ENCODE results near the gene RAMP1.
"Not testable (repeated sequence)": the region's sequence is repeated elsewhere in the genome, so short reads cannot be mapped to it uniquely, and the experiment has no call there.

Gene RAMP1

DNA sequence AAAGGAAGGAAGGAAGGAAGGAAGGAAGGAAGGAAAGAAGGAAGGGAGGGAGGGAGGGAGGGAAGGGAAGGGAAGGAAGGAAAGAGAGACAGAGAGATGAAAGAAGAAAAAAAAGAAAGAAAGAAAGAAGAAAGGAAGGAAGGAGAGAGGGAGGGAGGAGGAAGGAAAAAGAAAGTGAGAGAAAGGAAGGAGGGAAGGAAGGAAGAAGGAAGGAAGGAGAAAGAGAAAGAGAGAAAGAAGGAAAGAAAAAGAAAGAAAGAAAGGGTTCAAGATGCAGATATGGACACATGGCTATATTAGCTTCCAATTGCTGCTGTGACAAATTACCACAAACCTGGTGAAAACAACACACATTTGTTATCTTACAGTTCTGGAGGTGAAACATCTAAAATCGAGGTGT is 87.0 kb downstream of the RAMP1 start:
- no peak overlapping the region for H3K4me2 ChIP-seq (ENCODE audit: low read depth, low read length, poor library complexity, severe bottlenecking)
- peaks cover 25% of the 10 kb centered on the region; the same call in 1 of the 2 replicates for H3K9me3 ChIP-seq (ENCODE audit: insufficient read depth, low read depth, low read length)
- TF ChIP-seq, protein P1, sequence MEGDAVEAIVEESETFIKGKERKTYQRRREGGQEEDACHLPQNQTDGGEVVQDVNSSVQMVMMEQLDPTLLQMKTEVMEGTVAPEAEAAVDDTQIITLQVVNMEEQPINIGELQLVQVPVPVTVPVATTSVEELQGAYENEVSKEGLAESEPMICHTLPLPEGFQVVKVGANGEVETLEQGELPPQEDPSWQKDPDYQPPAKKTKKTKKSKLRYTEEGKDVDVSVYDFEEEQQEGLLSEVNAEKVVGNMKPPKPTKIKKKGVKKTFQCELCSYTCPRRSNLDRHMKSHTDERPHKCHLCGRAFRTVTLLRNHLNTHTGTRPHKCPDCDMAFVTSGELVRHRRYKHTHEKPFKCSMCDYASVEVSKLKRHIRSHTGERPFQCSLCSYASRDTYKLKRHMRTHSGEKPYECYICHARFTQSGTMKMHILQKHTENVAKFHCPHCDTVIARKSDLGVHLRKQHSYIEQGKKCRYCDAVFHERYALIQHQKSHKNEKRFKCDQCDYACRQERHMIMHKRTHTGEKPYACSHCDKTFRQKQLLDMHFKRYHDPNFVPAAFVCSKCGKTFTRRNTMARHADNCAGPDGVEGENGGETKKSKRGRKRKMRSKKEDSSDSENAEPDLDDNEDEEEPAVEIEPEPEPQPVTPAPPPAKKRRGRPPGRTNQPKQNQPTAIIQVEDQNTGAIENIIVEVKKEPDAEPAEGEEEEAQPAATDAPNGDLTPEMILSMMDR (conservative IDR thresholded peaks at IDR 0.05; ENCODE audit: low read length), result no peak
- no peak for TF ChIP-seq EZH2phosphoT487 (IDR thresholded peaks at IDR 0.05; ENCODE audit: borderline replicate concordance)
- H3F3A ChIP-seq (ENCODE audit: low read depth), result peaks cover 8% of the 10 kb centered on the region; the same call in 1 of the 2 replicates
- no peak overlapping the region for H2AFZ ChIP-seq (ENCODE audit: low read length)
- no peak overlapping the region for H3K4me3 ChIP-seq (ENCODE audit: low read length, poor library complexity, severe bottlenecking)
- no peaks in the 10 kb centered on the region for H4K20me1 ChIP-seq (ENCODE audit: insufficient read depth, low read length, poor library complexity, severe bottlenecking)
- H3K4me1 ChIP-seq (ENCODE audit: insufficient read depth, low read length, poor library complexity, severe bottlenecking), result peaks cover 28% of the 10 kb centered on the region
- H3K36me3 ChIP-seq (ENCODE audit: insufficient read depth, low read length), result no peaks in the 10 kb centered on the region
- no peaks in the 10 kb centered on the region for H3K27me3 ChIP-seq (ENCODE audit: insufficient read depth, low read length, poor library complexity, severe bottlenecking)
- no peaks in the 10 kb centered on the region for H3K79me2 ChIP-seq (ENCODE audit: insufficient read depth, low read length)
- no peaks in the 10 kb centered on the region for H3K9me2 ChIP-seq (replicated peaks; ENCODE audit: low read depth, low read length)
- no peak overlapping the region for H3K9ac ChIP-seq (ENCODE audit: low read depth, low read length, poor library complexity, severe bottlenecking)

DNA sequence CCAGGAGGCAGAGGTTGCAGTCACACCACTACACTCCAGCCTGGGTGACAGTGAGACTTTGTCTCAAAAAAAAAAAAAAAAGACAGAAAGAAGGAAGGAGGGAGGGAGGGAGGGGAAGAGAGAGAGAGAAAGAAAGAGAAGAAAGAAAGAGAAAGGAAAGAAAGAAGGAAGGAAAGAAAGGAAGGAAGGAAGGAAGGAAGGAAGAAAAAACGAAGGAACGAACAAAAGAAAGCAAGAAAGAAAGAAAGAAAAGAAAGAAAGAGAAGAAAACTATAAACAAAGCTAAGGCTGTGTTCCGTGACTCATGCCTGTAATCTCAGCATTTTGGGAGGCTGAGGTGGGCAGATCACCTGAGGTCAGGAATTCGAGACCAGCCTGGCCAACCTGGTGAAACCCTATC is 91.9 kb downstream of the RAMP1 start:
- H3K4me1 ChIP-seq (ENCODE audit: insufficient read depth, low read length, poor library complexity, severe bottlenecking); H3K9me2 ChIP-seq (replicated peaks; ENCODE audit: low read depth, low read length); H3K27me3 ChIP-seq (ENCODE audit: insufficient read depth, low read length, poor library complexity, severe bottlenecking); H3F3A ChIP-seq (ENCODE audit: low read depth); H3K4me3 ChIP-seq (ENCODE audit: low read length, poor library complexity, severe bottlenecking); H3K9me3 ChIP-seq (ENCODE audit: insufficient read depth, low read depth, low read length); H3K79me2 ChIP-seq (ENCODE audit: insufficient read depth, low read length); H3K9ac ChIP-seq (ENCODE audit: low read depth, low read length, poor library complexity, severe bottlenecking); H3K36me3 ChIP-seq (ENCODE audit: insufficient read depth, low read length); H2AFZ ChIP-seq (ENCODE audit: low read length); H3K4me2 ChIP-seq (ENCODE audit: low read depth, low read length, poor library complexity, severe bottlenecking); H4K20me1 ChIP-seq (ENCODE audit: insufficient read depth, low read length, poor library complexity, severe bottlenecking): not testable (repeated sequence)

DNA sequence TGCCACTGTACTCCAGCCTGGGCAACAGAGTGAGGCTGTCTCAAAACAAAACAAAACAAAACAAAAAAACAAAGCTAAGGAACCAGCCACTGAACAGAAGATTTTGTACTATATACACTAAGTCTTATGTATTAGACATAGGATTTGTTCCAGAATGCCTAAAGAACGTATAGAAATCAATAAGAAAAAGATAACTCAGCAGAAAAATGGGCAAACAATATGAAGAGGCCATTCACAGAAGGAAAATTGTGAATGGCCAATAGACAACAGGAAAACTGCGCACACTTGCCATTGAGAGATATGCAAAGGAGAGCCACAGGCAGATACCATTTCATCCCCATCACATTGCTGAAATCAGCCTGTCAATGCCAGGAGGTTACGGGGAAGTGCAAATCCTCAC is 92.5 kb downstream of the RAMP1 start:
- H3K9me3 ChIP-seq (ENCODE audit: insufficient read depth, low read depth, low read length), result no peaks in the 10 kb centered on the region
- peaks cover 4% of the 10 kb centered on the region for H3K4me1 ChIP-seq (ENCODE audit: insufficient read depth, low read length, poor library complexity, severe bottlenecking)
- no peak overlapping the region for H3K4me3 ChIP-seq (ENCODE audit: low read length, poor library complexity, severe bottlenecking)
- H3F3A ChIP-seq (ENCODE audit: low read depth), result no peaks in the 10 kb centered on the region
- no peaks in the 10 kb centered on the region for H3K36me3 ChIP-seq (ENCODE audit: insufficient read depth, low read length)
- no peak overlapping the region for H3K9ac ChIP-seq (ENCODE audit: low read depth, low read length, poor library complexity, severe bottlenecking)
- TF ChIP-seq EZH2phosphoT487 (IDR thresholded peaks at IDR 0.05; ENCODE audit: borderline replicate concordance), result no peak
- no peaks in the 10 kb centered on the region for H4K20me1 ChIP-seq (ENCODE audit: insufficient read depth, low read length, poor library complexity, severe bottlenecking)
- H2AFZ ChIP-seq (ENCODE audit: low read length), result no peak overlapping the region
- H3K4me2 ChIP-seq (ENCODE audit: low read depth, low read length, poor library complexity, severe bottlenecking), result no peak overlapping the region
- no peaks in the 10 kb centered on the region for H3K79me2 ChIP-seq (ENCODE audit: insufficient read depth, low read length)
- no peaks in the 10 kb centered on the region for H3K9me2 ChIP-seq (replicated peaks; ENCODE audit: low read depth, low read length)
- no peaks in the 10 kb centered on the region for H3K27me3 ChIP-seq (ENCODE audit: insufficient read depth, low read length, poor library complexity, severe bottlenecking)

DNA sequence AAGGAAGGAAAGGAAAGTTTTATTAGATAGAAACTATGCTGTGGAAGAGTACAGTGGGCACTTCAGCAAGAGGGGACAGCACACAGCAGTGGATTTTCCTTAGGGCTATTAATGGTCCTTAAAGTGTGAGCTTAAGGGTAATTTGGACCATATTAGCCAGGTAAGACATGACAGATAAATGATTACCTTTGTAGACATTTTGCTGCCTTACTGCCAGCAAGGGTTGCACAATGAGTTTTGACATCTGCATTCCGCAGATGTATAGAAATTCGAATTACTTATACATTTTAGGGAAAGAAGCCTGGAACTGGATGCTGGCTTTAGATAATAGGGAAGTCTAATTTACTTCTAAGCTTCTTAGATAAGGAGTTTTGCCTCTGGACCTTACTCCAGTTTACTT is 93.4 kb downstream of the RAMP1 start:
- Histone ChIP-seq H3K9me2 (replicated peaks; ENCODE audit: low read depth, low read length) (no peaks in the 10 kb centered on the region), H3K4me1 (ENCODE audit: insufficient read depth, low read length, poor library complexity, severe bottlenecking) (peaks cover 4% of the 10 kb centered on the region), H3K9me3 (ENCODE audit: insufficient read depth, low read depth, low read length) (no peaks in the 10 kb centered on the region), H3K4me2 (ENCODE audit: low read depth, low read length, poor library complexity, severe bottlenecking) (no peak overlapping the region), H3K36me3 (ENCODE audit: insufficient read depth, low read length) (no peaks in the 10 kb centered on the region), H3K4me3 (ENCODE audit: low read length, poor library complexity, severe bottlenecking) (no peak overlapping the region), H3F3A (ENCODE audit: low read depth) (no peaks in the 10 kb centered on the region), H3K9ac (ENCODE audit: low read depth, low read length, poor library complexity, severe bottlenecking) (no peak overlapping the region), H2AFZ (ENCODE audit: low read length) (no peak overlapping the region), H4K20me1 (ENCODE audit: insufficient read depth, low read length, poor library complexity, severe bottlenecking) (no peaks in the 10 kb centered on the region), H3K27me3 (ENCODE audit: insufficient read depth, low read length, poor library complexity, severe bottlenecking) (no peaks in the 10 kb centered on the region), H3K79me2 (ENCODE audit: insufficient read depth, low read length) (no peaks in the 10 kb centered on the region)
- no peak for TF ChIP-seq EZH2phosphoT487 (IDR thresholded peaks at IDR 0.05; ENCODE audit: borderline replicate concordance)
- TF ChIP-seq, protein P1 (conservative IDR thresholded peaks at IDR 0.05; ENCODE audit: low read length), result no peak
